Astrocyte (in vitro differentiated cells and primary cell): Measurements from ENCODE around the gene DOCK6. TPM values are rescaled to one million over a fixed set of nuclear protein-coding genes. Genes with fewer than 3 reads are reported as not detected.

Experiments
- DNase-seq: peaks from one replicate; pipeline ENCODE4 v3.0.0-alpha.2; 2010; ENCODE audit warnings: low read depth
- FAIRE-seq: peaks from 2 replicates; lab custom pipeline; 2011; peaks lifted over from hg19 to GRCh38; lab: Jason Lieb, UNC
- H2AFZ ChIP-seq: 2 replicates; pipeline ENCODE4 v1.6.0; 2012; ENCODE audit warnings: low read depth, low read length, inconsistent platforms
- H3K27ac ChIP-seq: 2 replicates; pipeline ENCODE4 v1.5.1; 2011; ENCODE audit warnings: low read depth, low read length, inconsistent platforms
- H3K27me3 ChIP-seq: 2 replicates; pipeline ENCODE4 v1.6.0; 2011; ENCODE audit warnings: low read length, inconsistent platforms; ENCODE audit not compliant: insufficient read depth
- H3K36me3 ChIP-seq: 2 replicates; pipeline ENCODE4 v1.5.1; 2011; ENCODE audit warnings: low read length, inconsistent platforms; ENCODE audit not compliant: insufficient read depth
- H3K4me1 ChIP-seq: 2 replicates; pipeline ENCODE4 v1.5.1; 2011; ENCODE audit warnings: low read length, inconsistent platforms; ENCODE audit not compliant: insufficient read depth
- H3K4me2 ChIP-seq: 2 replicates; pipeline ENCODE4 v1.6.0; 2012; ENCODE audit warnings: low read length, inconsistent platforms
- H3K4me3 ChIP-seq: 2 replicates; pipeline ENCODE4 v1.5.1; 2011; ENCODE audit warnings: low read depth, mild to moderate bottlenecking, low read length, inconsistent platforms; ENCODE audit not compliant: insufficient read depth
- H3K79me2 ChIP-seq: 2 replicates; pipeline ENCODE4 v1.6.0; 2012; ENCODE audit warnings: mild to moderate bottlenecking, low read length, inconsistent platforms; ENCODE audit not compliant: insufficient read depth
- H3K9ac ChIP-seq: 2 replicates; pipeline ENCODE4 v1.6.0; 2012; ENCODE audit warnings: mild to moderate bottlenecking, low read length, inconsistent platforms
- H3K9me3 ChIP-seq: 2 replicates; pipeline ENCODE4 v1.5.1; 2012; ENCODE audit warnings: low read depth, mild to moderate bottlenecking, low read length, inconsistent platforms; ENCODE audit not compliant: insufficient read depth
- H4K20me1 ChIP-seq: 2 replicates; pipeline ENCODE4 v1.6.0; 2012; ENCODE audit warnings: low read length, inconsistent platforms; ENCODE audit not compliant: insufficient read depth
- H3K27ac Mint-ChIP-seq: one replicate; pipeline ENCODE4 v1.8.0; 2021; ENCODE audit warnings: mild to moderate bottlenecking, mixed read lengths; ENCODE audit not compliant: unreplicated experiment
- H3K27me3 Mint-ChIP-seq: one replicate; pipeline ENCODE4 v1.8.0; 2021; ENCODE audit warnings: low read depth, mixed read lengths; ENCODE audit not compliant: unreplicated experiment
- H3K36me3 Mint-ChIP-seq: one replicate; pipeline ENCODE4 v1.8.0; 2021; ENCODE audit warnings: low read depth, mixed read lengths; ENCODE audit not compliant: unreplicated experiment
- H3K4me1 Mint-ChIP-seq: one replicate; pipeline ENCODE4 v1.8.0; 2021; ENCODE audit warnings: low read depth, mixed read lengths; ENCODE audit not compliant: unreplicated experiment
- H3K4me3 Mint-ChIP-seq: one replicate; pipeline ENCODE4 v1.8.0; 2021; ENCODE audit warnings: mild to moderate bottlenecking, moderate library complexity, mixed read lengths; ENCODE audit not compliant: unreplicated experiment
- H3K9me3 Mint-ChIP-seq: one replicate; pipeline ENCODE4 v1.8.0; 2021; ENCODE audit warnings: mild to moderate bottlenecking, mixed read lengths; ENCODE audit not compliant: unreplicated experiment
- CTCF ChIP-seq: IDR thresholded peaks from 2 replicates; pipeline ENCODE4 v1.5.1; 2011; ENCODE audit warnings: low read depth, mild to moderate bottlenecking, inconsistent platforms, low read length, moderate library complexity; ENCODE audit not compliant: insufficient read depth
- EZH2 ChIP-seq: IDR thresholded peaks from 2 replicates; pipeline ENCODE4 v1.6.1; 2012; ENCODE audit warnings: mild to moderate bottlenecking, low read length, inconsistent platforms; ENCODE audit not compliant: insufficient read depth
- total RNA-seq: library from RNA; stranded (reverse); gene quantifications from 2 replicates; pipeline ENCODE4 v1.2.1, GENCODE V29; 2021

Gene DOCK6
- total RNA-seq, 1 donor from 2014 or later: 38.3 TPM

GRCh38 chr19:11260996-11261395 lies 1.3 kb downstream of the DOCK6 start:
- no peak overlapping the region for H3K9ac ChIP-seq
- peak overlapping the region; percentile 83 for H3K4me3 Mint-ChIP-seq
- DNase-seq: no peak
- H3K4me1 Mint-ChIP-seq: peaks cover 2% of the 10 kb centered on the region
- H3K9me3 ChIP-seq: no peaks in the 10 kb centered on the region
- peaks cover 11% of the 10 kb centered on the region for H3K27me3 Mint-ChIP-seq
- peaks cover 4% of the 10 kb centered on the region for H3K4me1 ChIP-seq
- no peaks in the 10 kb centered on the region for H3K79me2 ChIP-seq
- H3K27ac ChIP-seq: no peak overlapping the region
- H2AFZ ChIP-seq: no peak overlapping the region
- TF ChIP-seq CTCF (no peak), EZH2 (no peak)
- H3K36me3 ChIP-seq: no peaks in the 10 kb centered on the region
- FAIRE-seq: no peak
- no peak overlapping the region for H3K4me3 ChIP-seq
- H3K27ac Mint-ChIP-seq: no peak overlapping the region
- no peaks in the 10 kb centered on the region for H3K36me3 Mint-ChIP-seq
- peaks cover 5% of the 10 kb centered on the region for H4K20me1 ChIP-seq
- H3K9me3 Mint-ChIP-seq: no peaks in the 10 kb centered on the region
- no peaks in the 10 kb centered on the region for H3K27me3 ChIP-seq
- H3K4me2 ChIP-seq: peak overlapping the region; percentile 89

- Histone ChIP-seq H3K4me3 (no peak overlapping the region), H3K27me3 (no peaks in the 10 kb centered on the region), H3K4me2 (no peak overlapping the region), H4K20me1 (peaks cover 9% of the 10 kb centered on the region), H3K4me1 (peaks cover 4% of the 10 kb centered on the region), H2AFZ (no peak overlapping the region), H3K27ac (no peak overlapping the region), H3K79me2 (no peaks in the 10 kb centered on the region), H3K9me3 (no peaks in the 10 kb centered on the region), H3K9ac (no peak overlapping the region), H3K36me3 (no peaks in the 10 kb centered on the region)
- Mint-ChIP-seq H3K27me3 (no peaks in the 10 kb centered on the region), H3K4me1 (peaks cover 3% of the 10 kb centered on the region), H3K4me3 (no peak overlapping the region), H3K27ac (no peak overlapping the region), H3K9me3 (no peaks in the 10 kb centered on the region), H3K36me3 (peaks cover 1% of the 10 kb centered on the region)
- DNase-seq (no peak), FAIRE-seq (no peak)
- TF ChIP-seq CTCF (no peak), EZH2 (no peak)
These were observed 4.4 kb downstream of the DOCK6 start for GRCh38 chr19:11257846-11258380.

GRCh38 chr19:11256189-11256588 lies 6.1 kb downstream of the DOCK6 start:
- H3K9ac ChIP-seq: no peak overlapping the region
- no peaks in the 10 kb centered on the region for H3K36me3 ChIP-seq
- no peak overlapping the region for H3K27ac ChIP-seq
- no peaks in the 10 kb centered on the region for H3K27me3 ChIP-seq
- H3K4me2 ChIP-seq: no peak overlapping the region
- FAIRE-seq (no peak), DNase-seq (no peak)
- H3K4me1 ChIP-seq: no peaks in the 10 kb centered on the region
- H3K9me3 ChIP-seq: no peaks in the 10 kb centered on the region
- H4K20me1 ChIP-seq: peaks cover 9% of the 10 kb centered on the region
- peak overlapping the region; percentile 47 for H3K27ac Mint-ChIP-seq
- H3K4me3 Mint-ChIP-seq: no peak overlapping the region
- no peak overlapping the region for H3K4me3 ChIP-seq
- H3K4me1 Mint-ChIP-seq: peaks cover 5% of the 10 kb centered on the region
- TF ChIP-seq CTCF (no peak), EZH2 (no peak)
- peaks cover 11% of the 10 kb centered on the region for H3K36me3 Mint-ChIP-seq
- no peaks in the 10 kb centered on the region for H3K79me2 ChIP-seq
- no peak overlapping the region for H2AFZ ChIP-seq
- no peaks in the 10 kb centered on the region for H3K9me3 Mint-ChIP-seq
- H3K27me3 Mint-ChIP-seq: no peaks in the 10 kb centered on the region
